ENCODE measurements around the gene TNFAIP8L1. TPM values are rescaled to one million over a fixed set of nuclear protein-coding genes. Genes with fewer than 3 reads are reported as not detected.

TNFAIP8L1 gene
- total RNA-seq, 1 donor from 2014 or later = 3.0 TPM

DNA sequence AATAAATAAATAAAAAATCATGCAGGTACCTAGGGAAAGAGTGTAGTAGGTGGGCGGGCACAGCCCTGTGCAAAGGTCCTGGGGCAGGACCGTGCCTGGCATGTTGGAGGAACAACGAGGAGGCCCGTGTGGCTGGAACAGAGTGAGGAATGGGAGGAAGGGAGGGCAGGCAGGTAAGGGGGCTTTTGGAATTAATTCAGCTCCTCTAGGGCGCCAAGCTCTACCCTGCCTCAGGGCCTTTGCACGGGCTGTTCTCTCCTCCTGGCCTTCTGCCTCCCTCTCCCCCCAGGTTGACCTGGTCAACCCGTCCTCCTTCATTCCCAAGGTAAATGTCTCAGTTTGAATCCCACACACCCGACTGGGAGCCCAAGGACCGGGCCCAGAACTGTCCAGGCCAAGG is 48.8 kb upstream of the TNFAIP8L1 start:
- Mint-ChIP-seq H3K27me3 (ENCODE audit: low read depth, unreplicated experiment) (peaks cover 24% of the 10 kb centered on the region), H3K4me1 (ENCODE audit: low read depth, unreplicated experiment) (no peaks in the 10 kb centered on the region), H3K36me3 (ENCODE audit: low read depth, unreplicated experiment) (no peaks in the 10 kb centered on the region), H3K9me3 (ENCODE audit: unreplicated experiment) (no peaks in the 10 kb centered on the region), H3K4me3 (ENCODE audit: unreplicated experiment) (no peak overlapping the region), H3K27ac (ENCODE audit: unreplicated experiment) (no peak overlapping the region)
- no peak overlapping the region for H3K4me2 ChIP-seq (ENCODE audit: low read length)
- no peaks in the 10 kb centered on the region for H4K20me1 ChIP-seq (ENCODE audit: insufficient read depth, low read length)
- H3K9me3 ChIP-seq (ENCODE audit: insufficient read depth, low read depth, low read length) = no peaks in the 10 kb centered on the region
- H3K4me3 ChIP-seq (ENCODE audit: insufficient read depth, low read depth, low read length) = no peak overlapping the region
- H3K79me2 ChIP-seq (ENCODE audit: insufficient read depth, low read length) = no peaks in the 10 kb centered on the region
- no peaks in the 10 kb centered on the region for H3K4me1 ChIP-seq (ENCODE audit: insufficient read depth, low read length)
- FAIRE-seq (no peak), DNase-seq (ENCODE audit: low read depth) (no peak)
- no peak overlapping the region for H2AFZ ChIP-seq (ENCODE audit: low read depth, low read length)
- H3K9ac ChIP-seq (ENCODE audit: low read length) = no peak overlapping the region
- H3K27me3 ChIP-seq (ENCODE audit: insufficient read depth, low read length) = peaks cover 20% of the 10 kb centered on the region
- no peaks in the 10 kb centered on the region for H3K36me3 ChIP-seq (ENCODE audit: insufficient read depth, low read length)
- H3K27ac ChIP-seq (ENCODE audit: low read depth, low read length) = no peak overlapping the region
- TF ChIP-seq, protein P1, sequence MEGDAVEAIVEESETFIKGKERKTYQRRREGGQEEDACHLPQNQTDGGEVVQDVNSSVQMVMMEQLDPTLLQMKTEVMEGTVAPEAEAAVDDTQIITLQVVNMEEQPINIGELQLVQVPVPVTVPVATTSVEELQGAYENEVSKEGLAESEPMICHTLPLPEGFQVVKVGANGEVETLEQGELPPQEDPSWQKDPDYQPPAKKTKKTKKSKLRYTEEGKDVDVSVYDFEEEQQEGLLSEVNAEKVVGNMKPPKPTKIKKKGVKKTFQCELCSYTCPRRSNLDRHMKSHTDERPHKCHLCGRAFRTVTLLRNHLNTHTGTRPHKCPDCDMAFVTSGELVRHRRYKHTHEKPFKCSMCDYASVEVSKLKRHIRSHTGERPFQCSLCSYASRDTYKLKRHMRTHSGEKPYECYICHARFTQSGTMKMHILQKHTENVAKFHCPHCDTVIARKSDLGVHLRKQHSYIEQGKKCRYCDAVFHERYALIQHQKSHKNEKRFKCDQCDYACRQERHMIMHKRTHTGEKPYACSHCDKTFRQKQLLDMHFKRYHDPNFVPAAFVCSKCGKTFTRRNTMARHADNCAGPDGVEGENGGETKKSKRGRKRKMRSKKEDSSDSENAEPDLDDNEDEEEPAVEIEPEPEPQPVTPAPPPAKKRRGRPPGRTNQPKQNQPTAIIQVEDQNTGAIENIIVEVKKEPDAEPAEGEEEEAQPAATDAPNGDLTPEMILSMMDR (IDR thresholded peaks at IDR 0.05; ENCODE audit: insufficient read depth, low read depth, low read length) = no peak
- no peak for TF ChIP-seq EZH2 (IDR thresholded peaks at IDR 0.05; ENCODE audit: insufficient read depth, low read length)

DNA sequence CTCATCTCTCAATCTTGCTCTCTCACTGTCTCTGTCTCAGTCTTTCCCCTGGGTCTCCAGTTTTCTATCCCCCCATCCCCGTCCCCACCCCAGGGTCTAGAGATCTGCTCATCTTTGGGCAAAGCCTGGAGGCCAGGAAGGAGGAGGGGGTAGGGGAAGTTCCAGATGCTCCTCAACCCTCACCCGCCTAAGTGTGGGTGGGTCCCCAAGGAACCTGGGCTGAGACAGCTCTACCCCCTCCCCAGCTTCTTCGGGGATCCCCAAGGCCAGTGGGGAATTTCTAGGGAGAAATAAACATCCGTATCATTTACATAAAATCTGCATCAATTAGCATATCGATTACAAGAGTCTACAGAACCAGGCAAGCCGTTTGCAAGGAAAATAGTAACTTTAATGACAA is 48.0 kb upstream of the TNFAIP8L1 start:
- H3K27ac Mint-ChIP-seq (ENCODE audit: unreplicated experiment) = no peak overlapping the region
- Histone ChIP-seq H3K4me3 (ENCODE audit: insufficient read depth, low read depth, low read length) (no peak overlapping the region), H3K79me2 (ENCODE audit: insufficient read depth, low read length) (no peaks in the 10 kb centered on the region), H3K9ac (ENCODE audit: low read length) (no peak overlapping the region), H3K4me2 (ENCODE audit: low read length) (no peak overlapping the region), H3K36me3 (ENCODE audit: insufficient read depth, low read length) (no peaks in the 10 kb centered on the region), H3K9me3 (ENCODE audit: insufficient read depth, low read depth, low read length) (no peaks in the 10 kb centered on the region), H2AFZ (ENCODE audit: low read depth, low read length) (no peak overlapping the region), H3K27me3 (ENCODE audit: insufficient read depth, low read length) (peaks cover 13% of the 10 kb centered on the region), H3K27ac (ENCODE audit: low read depth, low read length) (no peak overlapping the region), H4K20me1 (ENCODE audit: insufficient read depth, low read length) (no peaks in the 10 kb centered on the region), H3K4me1 (ENCODE audit: insufficient read depth, low read length) (no peaks in the 10 kb centered on the region)
- no peaks in the 10 kb centered on the region for H3K4me1 Mint-ChIP-seq (ENCODE audit: low read depth, unreplicated experiment)
- H3K36me3 Mint-ChIP-seq (ENCODE audit: low read depth, unreplicated experiment) = no peaks in the 10 kb centered on the region
- TF ChIP-seq, protein P1 (IDR thresholded peaks at IDR 0.05; ENCODE audit: insufficient read depth, low read depth, low read length) = no peak
- no peak for TF ChIP-seq EZH2 (IDR thresholded peaks at IDR 0.05; ENCODE audit: insufficient read depth, low read length)
- H3K9me3 Mint-ChIP-seq (ENCODE audit: unreplicated experiment) = no peaks in the 10 kb centered on the region
- no peak overlapping the region for H3K4me3 Mint-ChIP-seq (ENCODE audit: unreplicated experiment)
- FAIRE-seq (no peak), DNase-seq (ENCODE audit: low read depth) (no peak)
- H3K27me3 Mint-ChIP-seq (ENCODE audit: low read depth, unreplicated experiment) = peaks cover 19% of the 10 kb centered on the region

DNA sequence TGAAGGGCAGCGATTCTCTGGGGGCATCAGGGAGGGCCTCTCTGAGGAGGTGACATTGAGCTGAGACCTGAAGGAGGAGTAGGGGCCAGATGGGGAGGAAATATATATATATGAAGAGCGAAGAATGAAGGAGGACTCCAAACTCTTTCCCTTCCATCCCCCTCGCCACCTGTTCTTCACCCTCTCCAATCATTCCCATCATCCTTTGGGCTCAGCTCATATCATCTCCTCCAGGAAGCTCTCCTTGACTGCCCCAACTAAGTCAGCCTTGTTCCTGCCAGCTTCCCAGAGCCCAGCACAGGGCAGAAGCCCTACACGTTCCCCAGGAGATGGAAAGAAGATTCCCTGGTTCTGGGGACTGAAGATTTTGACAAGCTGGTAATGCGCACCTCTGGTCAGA is 46.9 kb upstream of the TNFAIP8L1 start:
- H3K4me1 Mint-ChIP-seq (ENCODE audit: low read depth, unreplicated experiment) = no peaks in the 10 kb centered on the region
- no peaks in the 10 kb centered on the region for H3K36me3 Mint-ChIP-seq (ENCODE audit: low read depth, unreplicated experiment)
- TF ChIP-seq, protein P1 (IDR thresholded peaks at IDR 0.05; ENCODE audit: insufficient read depth, low read depth, low read length) = no peak
- no peak for TF ChIP-seq EZH2 (IDR thresholded peaks at IDR 0.05; ENCODE audit: insufficient read depth, low read length)
- no peaks in the 10 kb centered on the region for H3K9me3 ChIP-seq (ENCODE audit: insufficient read depth, low read depth, low read length)
- no peaks in the 10 kb centered on the region for H3K9me3 Mint-ChIP-seq (ENCODE audit: unreplicated experiment)
- DNase-seq (ENCODE audit: low read depth) = no peak
- H3K9ac ChIP-seq (ENCODE audit: low read length) = no peak overlapping the region
- no peak for FAIRE-seq
- no peaks in the 10 kb centered on the region for H3K4me1 ChIP-seq (ENCODE audit: insufficient read depth, low read length)
- peaks cover 12% of the 10 kb centered on the region for H3K27me3 ChIP-seq (ENCODE audit: insufficient read depth, low read length)
- H3K27ac ChIP-seq (ENCODE audit: low read depth, low read length) = no peak overlapping the region
- no peak overlapping the region for H2AFZ ChIP-seq (ENCODE audit: low read depth, low read length)
- H3K79me2 ChIP-seq (ENCODE audit: insufficient read depth, low read length) = no peaks in the 10 kb centered on the region
- no peaks in the 10 kb centered on the region for H4K20me1 ChIP-seq (ENCODE audit: insufficient read depth, low read length)
- no peaks in the 10 kb centered on the region for H3K36me3 ChIP-seq (ENCODE audit: insufficient read depth, low read length)
- no peak overlapping the region for H3K4me3 Mint-ChIP-seq (ENCODE audit: unreplicated experiment)
- no peak overlapping the region for H3K4me2 ChIP-seq (ENCODE audit: low read length)
- H3K27me3 Mint-ChIP-seq (ENCODE audit: low read depth, unreplicated experiment) = peaks cover 26% of the 10 kb centered on the region
- H3K4me3 ChIP-seq (ENCODE audit: insufficient read depth, low read depth, low read length) = no peak overlapping the region
- H3K27ac Mint-ChIP-seq (ENCODE audit: unreplicated experiment) = no peak overlapping the region

Measured in astrocyte (in vitro differentiated cells and primary cell).